ENCODE data around the gene CELSR2. TPM values are rescaled to one million over a fixed set of nuclear protein-coding genes. Genes with fewer than 3 reads are reported as not detected.

The CELSR2 gene
- total RNA-seq, 4 donors from 2014 or later: 1.6 to 2.6 (median 1.9) TPM

DNA sequence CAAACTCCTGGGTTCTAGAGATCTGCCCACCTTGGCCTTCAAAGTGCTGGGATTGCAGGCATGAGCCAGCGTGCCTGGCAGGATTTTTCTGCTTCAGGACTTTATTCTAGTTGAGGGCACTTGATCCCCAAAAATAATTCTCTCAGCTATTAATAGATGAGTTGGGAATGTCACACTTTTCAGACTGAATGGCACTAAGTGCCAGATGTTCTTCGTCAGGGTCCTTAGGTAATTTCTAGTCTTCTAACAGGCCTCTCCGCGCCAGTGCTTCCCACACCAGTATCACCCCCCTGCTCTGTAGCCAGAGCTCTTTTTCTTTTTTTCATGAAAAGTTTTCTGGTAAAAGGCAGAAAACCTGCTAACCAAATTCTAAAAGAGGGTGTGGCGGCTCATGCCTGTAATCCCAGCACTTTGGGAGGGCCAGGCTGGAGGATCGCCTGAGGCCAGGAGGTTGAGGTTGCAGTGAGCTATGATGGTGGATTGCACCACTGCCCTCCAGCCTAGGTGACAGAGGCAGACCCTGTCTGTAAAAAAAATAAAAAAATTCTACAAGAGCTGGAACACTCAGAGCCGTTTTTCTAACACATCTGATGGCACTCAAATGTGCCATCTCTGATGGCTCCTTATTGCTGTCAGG lies 41.8 kb upstream of the CELSR2 start:
- no peak for DNase-seq (ENCODE audit: low spot score)
- TF ChIP-seq, protein P1, sequence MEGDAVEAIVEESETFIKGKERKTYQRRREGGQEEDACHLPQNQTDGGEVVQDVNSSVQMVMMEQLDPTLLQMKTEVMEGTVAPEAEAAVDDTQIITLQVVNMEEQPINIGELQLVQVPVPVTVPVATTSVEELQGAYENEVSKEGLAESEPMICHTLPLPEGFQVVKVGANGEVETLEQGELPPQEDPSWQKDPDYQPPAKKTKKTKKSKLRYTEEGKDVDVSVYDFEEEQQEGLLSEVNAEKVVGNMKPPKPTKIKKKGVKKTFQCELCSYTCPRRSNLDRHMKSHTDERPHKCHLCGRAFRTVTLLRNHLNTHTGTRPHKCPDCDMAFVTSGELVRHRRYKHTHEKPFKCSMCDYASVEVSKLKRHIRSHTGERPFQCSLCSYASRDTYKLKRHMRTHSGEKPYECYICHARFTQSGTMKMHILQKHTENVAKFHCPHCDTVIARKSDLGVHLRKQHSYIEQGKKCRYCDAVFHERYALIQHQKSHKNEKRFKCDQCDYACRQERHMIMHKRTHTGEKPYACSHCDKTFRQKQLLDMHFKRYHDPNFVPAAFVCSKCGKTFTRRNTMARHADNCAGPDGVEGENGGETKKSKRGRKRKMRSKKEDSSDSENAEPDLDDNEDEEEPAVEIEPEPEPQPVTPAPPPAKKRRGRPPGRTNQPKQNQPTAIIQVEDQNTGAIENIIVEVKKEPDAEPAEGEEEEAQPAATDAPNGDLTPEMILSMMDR (IDR thresholded peaks at IDR 0.05): no peak
- no peak for ATAC-seq (ENCODE audit: low FRiP score)

DNA sequence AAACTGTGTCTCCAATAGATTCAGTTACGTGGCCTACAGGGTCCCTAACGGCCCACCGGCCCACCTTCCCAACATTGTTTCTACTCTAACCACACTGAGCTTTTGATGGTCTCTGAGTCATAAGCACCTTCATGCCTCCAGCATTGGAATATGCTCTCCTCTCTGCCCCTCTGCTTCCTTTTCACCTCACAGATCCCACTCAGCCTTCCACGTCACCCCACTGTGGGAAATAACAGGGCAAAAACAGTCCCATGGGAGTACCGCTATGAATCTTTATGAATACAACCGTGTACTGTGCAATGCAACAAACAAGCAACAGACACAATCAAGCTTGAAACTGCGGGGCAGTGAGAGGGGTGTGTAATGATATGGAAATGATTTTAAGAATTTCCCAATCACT lies 40.9 kb upstream of the CELSR2 start:
- DNase-seq (ENCODE audit: low spot score) (no peak), ATAC-seq (ENCODE audit: low FRiP score) (no peak)
- TF ChIP-seq, protein P1 (IDR thresholded peaks at IDR 0.05): no peak

DNA sequence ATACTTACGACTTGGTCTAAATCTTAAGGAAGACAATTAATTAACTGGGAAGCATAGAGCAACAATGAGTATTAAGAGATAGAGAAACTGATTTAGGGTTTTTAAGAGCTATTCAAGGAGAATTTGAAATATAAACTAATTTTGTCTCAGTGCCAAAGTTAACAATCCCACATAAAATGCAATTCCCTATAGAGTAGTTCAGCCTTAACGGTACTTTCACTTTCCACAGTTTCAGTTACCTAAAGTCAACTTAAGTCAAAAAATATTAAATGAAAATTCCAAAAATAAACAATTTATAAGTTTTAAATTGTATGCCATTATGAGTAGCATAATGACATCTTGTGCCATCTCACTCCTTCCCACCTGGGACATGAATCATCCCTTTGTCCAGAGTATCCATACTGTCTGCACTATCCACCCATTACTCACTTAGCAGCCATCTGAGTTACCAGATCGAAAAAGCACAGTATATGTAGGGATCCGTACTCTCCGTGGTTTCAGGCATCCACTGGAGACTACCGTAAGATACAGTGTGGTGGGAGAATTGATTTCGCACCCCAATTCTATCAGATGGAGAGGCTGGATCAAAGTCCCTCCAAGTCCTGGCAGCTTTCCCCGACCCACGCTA lies 40.4 kb upstream of the CELSR2 start:
- no peak for DNase-seq (ENCODE audit: low spot score)
- ATAC-seq (ENCODE audit: low FRiP score): no peak
- TF ChIP-seq, protein P1 (IDR thresholded peaks at IDR 0.05): no peak

DNA sequence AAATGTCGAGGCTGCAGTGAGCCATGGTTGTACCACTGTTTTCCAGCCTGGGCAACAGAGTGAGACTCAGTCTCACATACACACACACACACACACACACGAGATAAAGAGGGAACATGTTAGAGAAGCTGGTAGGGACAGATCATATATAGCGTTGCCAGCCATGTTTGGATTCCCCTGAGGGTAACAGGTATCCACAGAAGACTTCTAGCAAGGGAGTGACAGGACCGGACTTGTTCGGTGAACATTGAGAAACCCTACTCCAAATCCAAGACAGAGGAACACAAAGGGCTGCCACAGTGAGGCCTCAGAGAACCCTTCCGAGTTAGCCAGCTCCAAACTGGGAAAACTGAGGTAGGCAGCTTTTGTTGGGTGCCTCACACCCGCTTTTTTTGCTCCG lies 39.3 kb upstream of the CELSR2 start:
- ATAC-seq (ENCODE audit: low FRiP score): no peak
- TF ChIP-seq, protein P1 (IDR thresholded peaks at IDR 0.05): no peak
- no peak for DNase-seq (ENCODE audit: low spot score)

DNA sequence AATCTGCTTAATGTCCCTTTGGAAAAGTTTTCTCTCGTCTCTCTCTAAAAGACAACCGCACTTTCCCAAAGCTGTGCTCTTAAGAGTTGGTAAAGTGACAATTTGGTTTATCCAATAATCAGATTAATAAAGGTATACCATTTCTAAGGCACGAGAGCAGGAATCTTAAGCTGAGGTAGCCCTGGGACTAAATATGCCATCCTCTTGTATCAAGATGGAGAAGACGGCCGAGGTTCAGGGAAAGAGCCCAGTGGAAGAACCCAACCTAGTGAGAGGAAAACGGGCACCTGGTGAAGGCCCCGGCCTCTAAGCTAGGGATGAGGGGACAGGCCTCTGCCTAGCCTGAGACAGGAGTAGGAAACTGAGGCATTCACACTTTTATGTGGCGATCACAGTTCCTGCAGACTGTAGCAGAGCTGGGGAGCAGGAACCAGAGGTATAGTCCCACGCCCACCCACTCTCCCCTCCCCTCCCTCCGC lies 36.0 kb upstream of the CELSR2 start:
- ATAC-seq (ENCODE audit: low FRiP score) (no peak), DNase-seq (ENCODE audit: low spot score) (no peak)
- TF ChIP-seq, protein P1 (IDR thresholded peaks at IDR 0.05): no peak

DNA sequence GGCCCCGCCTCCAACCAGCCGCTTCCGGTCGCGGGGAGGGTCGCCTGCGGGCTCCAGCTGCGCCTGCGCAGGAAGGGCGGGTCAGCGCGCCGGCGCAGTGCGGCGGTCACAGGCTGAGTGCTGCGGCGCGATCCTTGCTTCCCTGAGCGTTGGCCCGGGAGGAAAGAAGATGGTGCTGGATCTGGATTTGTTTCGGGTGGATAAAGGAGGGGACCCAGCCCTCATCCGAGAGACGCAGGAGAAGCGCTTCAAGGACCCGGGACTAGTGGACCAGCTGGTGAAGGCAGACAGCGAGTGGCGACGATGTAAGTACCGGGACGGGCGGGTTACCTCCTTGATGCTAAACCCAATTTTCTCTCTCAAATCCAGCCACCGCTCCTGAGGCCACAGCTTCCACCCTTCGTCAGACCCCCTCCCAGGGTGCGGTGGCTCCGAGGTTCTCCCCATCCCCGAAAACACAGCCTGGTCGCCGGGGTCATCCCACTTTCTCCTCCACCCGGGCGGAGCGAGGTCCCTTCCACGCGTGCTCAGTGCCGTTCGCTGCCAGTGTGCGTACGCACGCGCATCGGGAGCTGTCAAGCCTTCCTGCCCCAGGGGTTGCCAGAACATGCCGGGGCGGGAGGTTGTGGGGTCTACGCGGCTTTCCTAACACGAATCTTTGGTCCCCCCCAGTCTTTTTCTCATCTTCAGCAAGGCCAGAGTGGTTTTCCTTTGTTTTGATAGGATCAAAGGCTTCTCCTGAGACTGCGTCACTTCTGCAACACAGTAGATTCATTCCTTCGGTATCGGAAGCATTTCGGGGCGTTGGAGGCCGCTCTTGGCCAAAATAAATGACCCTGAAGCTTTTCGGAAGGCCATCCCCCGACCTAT lies 35.3 kb upstream of the CELSR2 start, which contains the start of gene SARS1:
Gene SARS1, plus strand, starts transcription at position 95 of the 870 bp plus-strand sequence. Its CDS starts 75 bp downstream, at position 170.
- TF ChIP-seq, protein P1 (IDR thresholded peaks at IDR 0.05): no peak
- DNase-seq (ENCODE audit: low spot score) (peak; percentile 52), ATAC-seq (ENCODE audit: low FRiP score) (peak; percentile 95)
